Measurements from ENCODE around the gene SRGAP1. TPM values are rescaled to one million over a fixed set of nuclear protein-coding genes. Genes with fewer than 3 reads are reported as not detected.

The SRGAP1 gene
- total and polyA plus RNA-seq, 2 of the 13 experiments (the other 11 are each of a cell fraction or from before 2014, with no cell fraction given), result 1.6 to 3.4 TPM

- TF ChIP-seq ZNF407 (CRISPR knock-in tag; IDR thresholded peaks at IDR 0.05; ENCODE audit: not compliant biosample characterization), result no peak
- TF ChIP-seq RFX1 (IDR thresholded peaks at IDR 0.05), result no peak
- TF ChIP-seq ZMAT5 (CRISPR knock-in tag; IDR thresholded peaks at IDR 0.05; ENCODE audit: borderline replicate concordance, low read depth), result no peak
- no peak for TF ChIP-seq NR2F1 (CRISPR knock-in tag; IDR thresholded peaks at IDR 0.05)
- TF ChIP-seq ZBTB38 (CRISPR knock-in tag; IDR thresholded peaks at IDR 0.05), result no peak
- no peak for TF ChIP-seq TFDP2 (CRISPR knock-in tag; IDR thresholded peaks at IDR 0.05)
Observed at GRCh38 chr12:63958876-63959580, 114.5 kb downstream of the SRGAP1 start (continued).
